ENCODE data around the gene CHN2.

Gene CHN2

DNA sequence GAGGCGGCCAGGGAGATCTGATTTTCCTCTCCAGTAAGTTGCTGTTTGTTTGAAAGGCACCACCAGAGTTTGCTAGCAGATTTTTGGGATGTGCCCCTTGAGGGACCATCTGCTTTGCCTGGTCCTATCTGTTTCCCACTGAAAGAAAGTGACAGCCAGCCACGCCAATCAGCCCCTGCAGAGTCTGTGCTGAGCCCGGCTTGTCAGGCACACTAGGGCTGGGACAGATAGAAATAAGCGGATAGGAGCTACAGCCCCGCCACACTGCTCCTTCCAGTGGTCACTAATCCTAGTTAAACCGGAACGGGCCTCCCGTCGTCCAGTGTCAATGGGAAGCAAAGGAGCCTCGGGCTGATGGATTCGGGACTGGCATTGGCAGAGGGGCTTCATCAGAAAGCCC lies 207.2 kb downstream of the CHN2 start:
- no peak overlapping the region for H3K4me3 ChIP-seq (ENCODE audit: low read depth, low read length)
- TF ChIP-seq, protein P1, sequence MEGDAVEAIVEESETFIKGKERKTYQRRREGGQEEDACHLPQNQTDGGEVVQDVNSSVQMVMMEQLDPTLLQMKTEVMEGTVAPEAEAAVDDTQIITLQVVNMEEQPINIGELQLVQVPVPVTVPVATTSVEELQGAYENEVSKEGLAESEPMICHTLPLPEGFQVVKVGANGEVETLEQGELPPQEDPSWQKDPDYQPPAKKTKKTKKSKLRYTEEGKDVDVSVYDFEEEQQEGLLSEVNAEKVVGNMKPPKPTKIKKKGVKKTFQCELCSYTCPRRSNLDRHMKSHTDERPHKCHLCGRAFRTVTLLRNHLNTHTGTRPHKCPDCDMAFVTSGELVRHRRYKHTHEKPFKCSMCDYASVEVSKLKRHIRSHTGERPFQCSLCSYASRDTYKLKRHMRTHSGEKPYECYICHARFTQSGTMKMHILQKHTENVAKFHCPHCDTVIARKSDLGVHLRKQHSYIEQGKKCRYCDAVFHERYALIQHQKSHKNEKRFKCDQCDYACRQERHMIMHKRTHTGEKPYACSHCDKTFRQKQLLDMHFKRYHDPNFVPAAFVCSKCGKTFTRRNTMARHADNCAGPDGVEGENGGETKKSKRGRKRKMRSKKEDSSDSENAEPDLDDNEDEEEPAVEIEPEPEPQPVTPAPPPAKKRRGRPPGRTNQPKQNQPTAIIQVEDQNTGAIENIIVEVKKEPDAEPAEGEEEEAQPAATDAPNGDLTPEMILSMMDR (IDR thresholded peaks at IDR 0.05; ENCODE audit: low read depth, low read length): no peak

DNA sequence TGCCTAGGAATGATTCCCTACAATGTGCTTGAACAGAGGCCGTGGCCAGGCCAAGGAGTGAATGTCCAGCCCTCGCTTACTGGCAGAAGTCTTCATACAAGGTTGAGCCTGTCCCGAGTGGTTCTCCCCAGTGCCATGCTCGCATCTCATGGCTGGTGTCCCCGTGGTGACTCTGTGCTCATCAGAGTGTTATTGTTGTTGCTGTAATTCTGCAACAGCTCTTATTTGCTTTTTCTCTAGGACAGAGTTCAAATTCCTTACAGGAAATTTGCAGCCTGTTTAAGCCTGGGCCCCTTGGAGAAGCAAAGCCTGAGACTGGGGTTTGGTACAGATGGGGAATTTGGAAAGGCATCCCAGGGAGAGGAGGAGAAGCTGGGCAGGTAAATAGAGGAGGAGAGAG lies 211.3 kb downstream of the CHN2 start:
- no peak overlapping the region for H3K4me3 ChIP-seq (ENCODE audit: low read depth, low read length)
- TF ChIP-seq, protein P1 (IDR thresholded peaks at IDR 0.05; ENCODE audit: low read depth, low read length): no peak

DNA sequence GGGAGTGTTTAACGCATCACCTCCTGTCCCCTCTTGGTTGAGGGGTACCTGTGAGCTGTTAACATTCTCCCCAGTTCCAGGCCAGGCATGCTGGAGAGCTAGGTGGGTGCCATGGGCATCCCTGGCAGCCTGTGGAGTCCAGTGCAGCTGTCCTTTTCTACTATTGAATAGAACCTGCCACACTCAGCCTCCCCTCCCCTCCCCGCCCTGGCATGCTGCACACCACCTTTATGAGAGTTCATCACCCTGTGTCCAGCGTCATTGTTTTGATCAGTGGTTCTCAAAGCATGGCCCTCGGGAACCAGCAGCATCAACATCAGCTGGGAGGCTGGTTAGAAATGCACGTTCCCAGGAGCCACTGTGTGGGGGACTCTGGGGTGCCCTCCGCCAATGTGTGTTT lies 211.8 kb downstream of the CHN2 start:
- TF ChIP-seq, protein P1 (IDR thresholded peaks at IDR 0.05; ENCODE audit: low read depth, low read length): no peak
- no peak overlapping the region for H3K4me3 ChIP-seq (ENCODE audit: low read depth, low read length)

DNA sequence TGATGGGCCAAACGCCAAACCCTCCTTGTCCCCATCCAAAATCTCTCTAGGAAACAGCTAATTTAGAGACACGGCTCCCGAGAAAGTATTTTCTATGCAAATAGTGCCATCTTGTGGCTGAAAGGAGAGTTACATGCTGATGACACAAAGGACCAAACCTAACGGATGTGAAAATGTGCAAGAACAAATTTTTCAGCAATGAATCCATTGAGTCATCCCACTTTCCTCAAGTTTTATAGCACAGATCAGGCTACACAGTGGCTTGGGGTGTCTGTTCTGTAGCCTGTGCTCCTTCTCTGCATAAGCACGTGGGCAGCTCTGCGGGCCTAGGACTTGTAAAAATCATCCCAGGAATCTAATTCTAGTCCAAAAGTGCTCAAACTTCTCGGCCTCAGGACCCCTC lies 214.3 kb downstream of the CHN2 start:
- H3K4me3 ChIP-seq (ENCODE audit: low read depth, low read length): no peak overlapping the region
- TF ChIP-seq, protein P1 (IDR thresholded peaks at IDR 0.05; ENCODE audit: low read depth, low read length): peak; percentile 65

DNA sequence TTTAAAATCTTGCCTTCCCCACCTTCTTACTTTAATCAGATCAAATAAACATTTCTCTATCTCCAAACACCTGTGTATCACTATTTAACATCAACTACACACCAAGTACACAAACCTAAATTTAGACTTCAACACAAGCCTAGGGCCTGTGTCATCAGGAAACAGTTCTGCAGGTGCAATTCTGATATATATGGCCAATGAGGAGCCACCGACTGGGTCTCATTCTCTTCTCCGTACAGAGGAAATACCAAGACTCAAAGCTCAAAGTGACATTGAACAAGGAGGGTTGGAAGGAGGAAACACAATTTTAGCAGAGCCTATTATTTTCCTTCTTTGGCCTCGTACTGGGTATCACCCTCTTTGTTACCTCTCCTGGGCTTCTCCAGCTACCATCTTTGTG lies 216.4 kb downstream of the CHN2 start:
- TF ChIP-seq, protein P1 (IDR thresholded peaks at IDR 0.05; ENCODE audit: low read depth, low read length): no peak
- H3K4me3 ChIP-seq (ENCODE audit: low read depth, low read length): no peak overlapping the region

DNA sequence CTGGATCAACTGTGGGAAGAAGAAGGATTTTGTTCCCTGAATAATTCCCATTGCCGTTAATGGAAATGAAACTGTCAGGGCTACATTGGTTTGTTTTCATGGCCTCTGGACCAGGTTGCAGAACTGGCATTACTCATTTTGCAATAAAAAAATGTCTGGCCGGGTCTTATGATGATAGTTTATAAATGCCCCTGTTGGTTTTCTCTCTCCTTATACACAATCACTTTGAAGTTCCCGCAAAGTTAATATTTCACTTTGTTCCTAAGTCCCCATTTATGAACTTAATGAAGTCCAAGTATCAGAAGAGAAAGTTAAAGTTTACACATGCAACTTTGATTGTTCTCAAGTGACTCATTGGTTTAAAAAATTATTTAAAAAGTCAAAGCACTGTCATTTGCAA lies 218.3 kb downstream of the CHN2 start:
- TF ChIP-seq, protein P1 (IDR thresholded peaks at IDR 0.05; ENCODE audit: low read depth, low read length): no peak
- no peak overlapping the region for H3K4me3 ChIP-seq (ENCODE audit: low read depth, low read length)

DNA sequence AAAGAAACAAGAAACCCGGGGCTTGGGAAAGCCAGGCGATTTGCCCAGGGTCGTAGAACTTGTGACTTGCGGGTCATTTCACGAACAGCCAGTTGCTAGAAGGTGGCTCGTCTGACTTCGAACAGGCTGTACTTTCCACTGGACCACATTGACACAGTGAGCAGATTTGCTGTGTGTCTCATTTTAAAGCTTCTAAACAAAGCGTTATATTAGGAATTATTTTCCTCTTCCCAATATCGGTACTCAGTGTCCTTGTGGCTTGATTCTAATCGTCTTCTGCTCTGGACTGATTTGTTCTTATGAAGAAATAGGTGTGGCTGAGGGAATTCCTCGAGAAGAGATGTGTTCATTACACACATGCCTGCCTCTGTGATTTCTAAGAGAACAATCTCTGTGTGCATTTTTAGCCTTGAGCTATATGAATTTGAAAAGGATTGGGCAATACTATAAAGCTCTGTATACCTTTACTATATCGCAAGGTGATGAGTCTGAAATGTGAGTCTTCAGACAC lies 219.1 kb downstream of the CHN2 start:
- TF ChIP-seq, protein P1 (IDR thresholded peaks at IDR 0.05; ENCODE audit: low read depth, low read length): no peak
- H3K4me3 ChIP-seq (ENCODE audit: low read depth, low read length): no peak overlapping the region
